ENCODE results near the gene GRIK4.

DNA sequence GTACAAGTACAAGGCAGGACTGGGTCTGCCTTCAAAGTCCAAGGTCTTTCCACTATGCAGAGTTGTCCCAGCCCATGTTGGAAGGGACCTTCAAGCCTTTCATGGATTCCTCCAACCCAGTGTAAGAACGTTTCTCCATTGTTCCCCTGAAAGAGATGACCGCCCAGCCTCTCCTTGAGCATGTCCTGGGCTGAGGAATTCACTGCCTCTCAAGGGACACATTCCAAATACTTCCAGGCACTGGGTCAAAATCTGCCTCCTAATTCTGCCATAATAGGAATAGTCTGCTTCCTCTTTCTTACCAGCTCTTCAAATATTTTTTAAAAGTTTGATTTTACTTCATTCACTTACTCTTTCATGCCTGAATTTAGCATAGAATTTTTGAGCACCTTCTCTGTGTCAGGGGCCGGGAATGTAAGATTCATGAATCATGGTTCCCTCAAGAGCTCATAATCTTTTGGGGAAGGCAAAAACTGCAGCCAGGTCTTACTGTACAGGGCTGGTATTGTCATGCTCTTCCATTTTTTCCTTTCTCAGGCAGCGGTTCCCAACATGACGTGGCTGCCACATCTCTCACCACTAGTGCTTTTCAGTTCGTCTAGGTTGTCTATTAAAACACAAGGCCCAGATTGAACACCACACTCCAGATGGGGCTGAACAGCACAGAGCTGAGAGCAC, 369.1 kb downstream of the GRIK4 start:
- TF ChIP-seq ZNF146 (CRISPR knock-in tag; IDR thresholded peaks at IDR 0.05; ENCODE audit: unreplicated experiment) (no peak), CTCF (IDR thresholded peaks at IDR 0.05 in 2 of 3, conservative IDR thresholded peaks at IDR 0.05 in 1 of 3; ENCODE audit: insufficient read depth in 2 of 3, low read depth in 1 of 3, low read length in 3 of 3) (no peak), MEF2D (tag; conservative IDR thresholded peaks at IDR 0.05; ENCODE audit: low read depth) (no peak)

Data from K562 (cell line).